Measurements from ENCODE around the gene OR7C1. TPM values are rescaled to one million over a fixed set of nuclear protein-coding genes. Genes with fewer than 3 reads are reported as not detected.
"Not testable (repeated sequence)": the region's sequence is repeated elsewhere in the genome, so short reads cannot be mapped to it uniquely, and the experiment has no call there.

Gene OR7C1
- total RNA-seq, 4 donors from 2014 or later: not detected

- no peak overlapping the region for H3K4me3 ChIP-seq
- TF ChIP-seq CTCF (IDR thresholded peaks at IDR 0.05) (no peak), POLR2A (IDR thresholded peaks at IDR 0.05) (no peak)
- no peaks in the 10 kb centered on the region for H3K27me3 ChIP-seq
- no peak for DNase-seq
- H3K4me1 ChIP-seq: no peaks in the 10 kb centered on the region
- no peak overlapping the region for H3K27ac ChIP-seq
- no peaks in the 10 kb centered on the region for H3K9me3 ChIP-seq
- intact Hi-C loops (cut with DNase I; ENCODE audit: low total_unique reads): no loop called here
- H3K36me3 ChIP-seq: no peaks in the 10 kb centered on the region
Observed at GRCh38 chr19:14770944-14771839, 63.8 kb downstream of the OR7C1 start.

GRCh38 chr19:14770136-14770535, 64.8 kb downstream of the OR7C1 start:
- TF ChIP-seq POLR2A (IDR thresholded peaks at IDR 0.05) (no peak), CTCF (IDR thresholded peaks at IDR 0.05) (no peak)
- H3K36me3 ChIP-seq: no peaks in the 10 kb centered on the region
- H3K27me3 ChIP-seq: no peaks in the 10 kb centered on the region
- no peak overlapping the region for H3K27ac ChIP-seq
- H3K4me3 ChIP-seq: no peak overlapping the region
- H3K4me1 ChIP-seq: no peaks in the 10 kb centered on the region
- intact Hi-C loops (cut with DNase I; ENCODE audit: low total_unique reads): no loop called here
- no peak for DNase-seq
- no peaks in the 10 kb centered on the region for H3K9me3 ChIP-seq

GRCh38 chr19:14769201-14769600, 65.8 kb downstream of the OR7C1 start:
- Histone ChIP-seq H3K4me3 (no peak overlapping the region), H3K4me1 (no peaks in the 10 kb centered on the region), H3K36me3 (no peaks in the 10 kb centered on the region), H3K27me3 (no peaks in the 10 kb centered on the region), H3K27ac (no peak overlapping the region), H3K9me3 (no peaks in the 10 kb centered on the region)
- intact Hi-C loops (cut with DNase I; ENCODE audit: low total_unique reads): no loop called here
- no peak for TF ChIP-seq POLR2A (IDR thresholded peaks at IDR 0.05)
- no peak for TF ChIP-seq CTCF (IDR thresholded peaks at IDR 0.05)
- no peak for DNase-seq

- H3K9me3 ChIP-seq: no peaks in the 10 kb centered on the region
- intact Hi-C loops (cut with DNase I; ENCODE audit: low total_unique reads): no loop called here
- TF ChIP-seq POLR2A (IDR thresholded peaks at IDR 0.05): no peak
- no peak for TF ChIP-seq CTCF (IDR thresholded peaks at IDR 0.05)
- H3K27me3 ChIP-seq: no peaks in the 10 kb centered on the region
- H3K27ac ChIP-seq: no peak overlapping the region
- no peaks in the 10 kb centered on the region for H3K4me1 ChIP-seq
- DNase-seq: no peak
- H3K36me3 ChIP-seq: no peaks in the 10 kb centered on the region
- H3K4me3 ChIP-seq: no peak overlapping the region
Observed at GRCh38 chr19:14768001-14768400, 67.0 kb downstream of the OR7C1 start.

- no peak for DNase-seq
- H3K27ac ChIP-seq: no peak overlapping the region
- intact Hi-C loops (cut with DNase I; ENCODE audit: low total_unique reads): no loop called here
- no peaks in the 10 kb centered on the region for H3K9me3 ChIP-seq
- no peaks in the 10 kb centered on the region for H3K4me1 ChIP-seq
- no peak overlapping the region for H3K4me3 ChIP-seq
- no peaks in the 10 kb centered on the region for H3K27me3 ChIP-seq
- TF ChIP-seq POLR2A (IDR thresholded peaks at IDR 0.05) (no peak), CTCF (IDR thresholded peaks at IDR 0.05) (no peak)
- H3K36me3 ChIP-seq: no peaks in the 10 kb centered on the region
Observed at GRCh38 chr19:14767466-14767971, 67.5 kb downstream of the OR7C1 start.

- H3K27me3 ChIP-seq; intact Hi-C loops (cut with DNase I; ENCODE audit: low total_unique reads); H3K36me3 ChIP-seq; H3K9me3 ChIP-seq; H3K4me3 ChIP-seq; H3K27ac ChIP-seq; H3K4me1 ChIP-seq; DNase-seq: not testable (repeated sequence)
Observed at GRCh38 chr19:14765841-14766240, 69.1 kb downstream of the OR7C1 start.

GRCh38 chr19:14765403-14765802, 69.6 kb downstream of the OR7C1 start:
- H3K9me3 ChIP-seq; H3K27me3 ChIP-seq; H3K4me3 ChIP-seq; H3K4me1 ChIP-seq; H3K27ac ChIP-seq; DNase-seq; intact Hi-C loops (cut with DNase I; ENCODE audit: low total_unique reads); H3K36me3 ChIP-seq: not testable (repeated sequence)
